GM21423 (cell line): ENCODE results near the gene NAXD.
"Not testable (repeated sequence)": the region's sequence is repeated elsewhere in the genome, so short reads cannot be mapped to it uniquely, and the experiment has no call there.

ENCODE experiments used
- ATAC-seq: cut with Tn5 transposase; IDR thresholded peaks from one replicate; pipeline ENCODE4 v1.9.1; 2021; ENCODE audit warnings: mild to moderate bottlenecking, moderate library complexity; ENCODE audit not compliant: unreplicated experiment

The NAXD gene

DNA sequence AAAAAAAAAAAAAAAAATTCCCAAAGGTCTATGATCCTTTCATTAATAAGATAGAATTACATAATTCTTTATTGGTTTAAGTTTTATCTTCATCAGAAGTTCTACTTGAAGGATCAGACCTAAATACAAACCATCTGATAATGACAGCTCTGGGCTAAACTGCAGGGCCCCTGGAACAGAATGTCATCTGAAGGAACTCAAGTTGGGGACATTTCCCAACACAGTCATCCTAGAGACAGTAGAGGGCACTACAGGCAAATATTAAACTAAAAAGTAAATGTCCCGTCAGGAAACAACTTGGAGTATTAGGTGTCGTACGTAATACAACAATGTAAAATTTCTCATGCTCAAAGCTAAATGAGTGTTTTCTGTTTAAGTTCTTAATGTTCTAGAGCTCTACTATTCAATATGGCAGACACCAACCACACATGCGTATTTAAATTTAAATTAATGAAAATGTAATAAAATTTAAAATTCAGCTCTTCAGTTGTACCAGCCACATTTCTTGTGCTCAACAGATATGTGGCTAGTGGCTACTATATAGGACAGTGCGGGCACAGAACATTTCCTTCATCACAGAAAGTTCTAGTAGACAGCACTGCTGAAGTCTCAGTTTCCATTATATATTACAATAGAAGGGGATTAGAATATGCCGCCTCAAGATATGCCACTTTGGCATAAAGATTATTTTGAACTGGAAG, 21.8 kb upstream of the NAXD start:
- ATAC-seq: peak; percentile 85

DNA sequence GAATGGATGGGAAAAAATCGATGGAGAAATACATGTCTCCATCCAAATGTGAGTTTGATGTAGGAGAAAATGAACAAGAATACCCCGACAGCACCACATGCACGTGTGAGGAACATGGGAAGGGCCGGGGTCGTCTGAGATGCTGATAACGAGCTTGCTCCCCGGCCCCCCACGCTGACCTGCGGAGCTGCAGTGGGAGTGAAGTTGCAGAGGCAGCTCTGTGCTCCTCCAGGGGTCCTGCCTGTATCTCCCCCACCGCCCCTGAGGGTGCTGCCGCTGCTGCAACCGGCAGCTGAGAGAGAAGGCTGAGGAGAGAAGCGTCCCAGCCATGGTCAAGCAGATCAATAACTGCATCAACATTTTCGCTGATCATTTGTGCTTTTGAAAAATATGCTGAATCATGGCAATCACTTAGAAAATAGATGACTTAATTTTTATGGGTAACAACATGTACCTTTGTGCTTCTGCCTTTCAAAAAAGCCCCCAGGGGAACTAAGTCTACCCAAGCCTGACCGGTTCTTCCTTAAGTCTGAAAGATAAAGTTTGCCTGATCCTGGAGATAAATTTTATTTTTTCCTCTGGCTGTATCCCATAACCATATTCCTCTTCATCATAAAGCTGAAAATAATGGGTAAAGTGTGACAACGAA, 18.2 kb upstream of the NAXD start:
- ATAC-seq: no peak

DNA sequence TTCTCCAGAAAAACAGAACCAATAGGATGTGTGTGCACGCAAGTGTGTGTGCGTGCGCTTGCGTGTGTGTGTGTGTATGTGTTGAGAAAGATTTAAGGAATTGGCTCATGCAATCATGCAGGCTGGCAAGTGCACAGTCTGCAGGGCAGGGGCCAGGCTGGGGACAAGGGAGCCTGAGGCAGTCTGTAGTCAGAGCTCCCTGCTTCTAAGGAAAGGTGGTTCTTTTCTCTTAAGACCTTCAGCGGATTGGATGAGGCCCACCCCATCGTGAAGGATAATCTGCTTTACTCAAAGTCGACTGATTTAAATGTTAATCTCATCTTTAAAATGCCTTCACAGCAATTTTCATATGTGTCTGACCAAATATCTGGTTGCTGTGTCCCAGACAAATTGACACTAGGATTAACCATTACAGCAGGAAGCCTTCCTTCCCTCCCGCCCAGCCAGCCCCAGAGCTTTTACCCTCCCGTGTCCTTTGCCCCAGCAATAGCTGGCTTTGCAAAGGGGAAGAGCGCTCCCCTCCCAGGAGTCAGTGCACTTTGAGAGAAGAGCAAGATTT, 15.0 kb upstream of the NAXD start:
- ATAC-seq: no peak

DNA sequence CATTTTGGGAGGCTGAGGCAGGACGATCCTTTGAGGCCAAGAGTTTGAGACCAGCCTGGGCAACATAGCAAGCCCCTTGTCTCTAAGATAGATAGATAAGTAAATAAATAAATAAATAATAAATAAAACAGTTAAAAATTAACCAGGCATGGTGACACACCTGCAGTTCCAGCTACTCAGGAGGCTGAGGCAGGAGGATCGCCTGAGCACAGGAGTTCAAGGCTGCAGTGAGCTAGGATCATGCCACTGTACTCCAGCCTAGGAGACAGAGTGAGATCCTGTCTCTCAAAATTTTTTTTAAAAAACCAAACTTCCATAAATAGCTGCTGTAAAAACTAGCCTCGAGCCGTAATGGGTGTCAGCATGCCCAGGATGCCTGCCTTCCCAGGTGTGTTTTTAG, 14.4 kb upstream of the NAXD start:
- ATAC-seq: no peak

DNA sequence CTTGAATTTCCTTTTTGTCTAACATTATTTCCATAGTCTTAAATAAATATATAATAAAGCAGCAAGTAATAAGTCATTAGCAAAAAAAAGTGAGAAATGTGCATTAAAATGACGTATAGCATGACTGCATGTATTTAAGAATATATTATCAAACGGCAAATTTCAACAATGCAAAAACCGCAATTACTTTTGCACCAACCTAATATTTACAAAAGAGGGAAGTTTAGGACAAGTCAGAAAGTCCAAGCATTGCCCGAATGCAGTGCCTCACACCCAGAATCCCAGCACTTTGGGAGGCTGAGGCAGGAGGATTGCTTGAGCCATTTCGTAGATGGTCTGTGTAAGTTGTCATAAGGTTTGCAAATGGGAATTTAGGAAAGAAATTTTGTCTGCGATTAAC, 10.2 kb upstream of the NAXD start:
- no peak for ATAC-seq

DNA sequence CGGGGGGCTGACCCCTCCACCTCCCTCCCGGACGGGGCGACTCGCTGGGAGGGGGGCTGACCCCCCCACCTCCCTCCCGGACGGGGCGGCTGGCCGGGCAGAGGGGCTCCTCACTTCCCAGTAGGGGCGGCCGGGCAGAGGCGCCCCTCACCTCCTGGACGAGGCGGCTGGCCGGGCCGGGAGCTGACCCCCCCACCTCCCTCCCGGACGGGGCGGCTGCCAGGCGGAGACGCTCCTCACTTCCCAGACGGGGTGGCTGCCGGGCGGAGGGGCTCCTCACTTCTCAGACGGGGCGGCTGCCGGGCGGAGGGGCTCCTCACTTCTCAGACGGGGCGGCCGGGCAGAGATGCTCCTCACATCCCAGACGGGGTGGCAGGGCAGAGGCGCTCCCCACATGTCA, 9.1 kb upstream of the NAXD start:
- ATAC-seq: not testable (repeated sequence)

DNA sequence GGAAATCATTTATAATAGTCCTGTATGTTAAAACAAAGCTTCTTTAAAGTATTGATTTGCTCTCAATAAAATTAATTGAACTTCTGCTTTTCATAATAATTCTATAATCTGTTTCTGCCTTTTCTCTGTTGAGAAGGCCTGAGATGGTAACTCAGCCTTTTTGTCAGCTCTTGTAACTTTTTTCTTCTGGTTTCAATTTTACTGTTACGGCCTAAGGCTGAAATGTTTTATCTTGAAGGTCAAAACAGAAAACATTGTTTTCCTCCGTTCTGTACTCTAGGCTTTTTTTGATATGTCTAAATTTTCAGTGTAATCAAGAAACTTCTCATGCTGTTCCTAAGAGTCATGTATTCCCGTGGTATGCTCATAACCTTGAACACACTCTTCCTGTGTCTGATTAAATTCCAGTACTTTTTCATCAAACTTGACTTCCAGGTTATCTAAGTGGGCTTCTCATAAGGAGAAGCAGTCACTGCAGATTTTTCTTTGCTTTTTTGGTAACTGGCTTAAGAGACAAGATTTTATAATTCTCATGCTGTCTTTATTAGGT, 7.6 kb upstream of the NAXD start:
- no peak for ATAC-seq

DNA sequence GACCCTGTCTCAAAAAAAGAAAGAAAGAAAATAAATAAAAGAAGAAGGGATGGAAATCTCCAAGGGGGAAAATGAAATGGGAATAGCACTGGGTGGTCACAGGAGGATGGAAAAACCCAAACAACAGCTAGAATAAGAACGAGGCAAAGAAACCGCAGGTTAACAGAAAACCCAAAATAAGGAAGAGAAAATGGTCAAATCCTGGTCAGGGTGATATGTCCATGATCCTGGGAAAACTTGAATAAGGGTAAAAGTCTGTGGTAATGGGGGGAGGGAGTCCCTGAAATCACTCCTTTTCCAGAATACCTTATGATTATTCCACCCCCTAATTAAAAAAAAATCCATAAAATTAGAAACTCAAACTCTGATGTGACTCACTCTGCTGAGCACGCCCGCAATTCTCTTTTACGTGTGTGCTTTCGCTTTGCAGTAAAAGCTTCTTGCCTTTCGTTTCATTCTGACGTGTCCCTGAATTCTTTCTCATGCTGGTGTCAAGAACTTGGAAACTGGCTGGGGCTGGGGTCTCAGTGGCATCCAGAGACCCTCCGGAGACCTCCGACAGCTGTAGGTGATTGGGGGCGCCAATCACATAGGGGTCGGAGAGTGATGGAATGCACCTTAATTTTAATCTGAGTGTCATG, 4.3 kb upstream of the NAXD start:
- ATAC-seq: no peak

DNA sequence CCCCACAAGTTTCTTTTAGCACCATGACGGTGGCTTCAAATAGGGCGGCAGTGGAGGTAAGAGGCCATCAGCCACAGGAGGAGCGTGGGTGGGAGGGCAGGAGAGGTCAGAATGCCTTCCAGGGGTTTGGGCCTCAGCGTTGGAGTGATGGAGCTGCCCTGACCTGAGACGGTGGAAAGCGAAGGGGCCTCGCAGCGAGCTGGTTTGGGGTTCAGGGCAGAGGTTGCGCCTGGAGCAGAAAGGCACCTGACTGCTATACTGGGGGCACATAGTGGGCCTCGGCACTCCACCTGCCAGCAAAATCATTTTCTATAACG, 382 bp upstream of the NAXD start:
- ATAC-seq: no peak

DNA sequence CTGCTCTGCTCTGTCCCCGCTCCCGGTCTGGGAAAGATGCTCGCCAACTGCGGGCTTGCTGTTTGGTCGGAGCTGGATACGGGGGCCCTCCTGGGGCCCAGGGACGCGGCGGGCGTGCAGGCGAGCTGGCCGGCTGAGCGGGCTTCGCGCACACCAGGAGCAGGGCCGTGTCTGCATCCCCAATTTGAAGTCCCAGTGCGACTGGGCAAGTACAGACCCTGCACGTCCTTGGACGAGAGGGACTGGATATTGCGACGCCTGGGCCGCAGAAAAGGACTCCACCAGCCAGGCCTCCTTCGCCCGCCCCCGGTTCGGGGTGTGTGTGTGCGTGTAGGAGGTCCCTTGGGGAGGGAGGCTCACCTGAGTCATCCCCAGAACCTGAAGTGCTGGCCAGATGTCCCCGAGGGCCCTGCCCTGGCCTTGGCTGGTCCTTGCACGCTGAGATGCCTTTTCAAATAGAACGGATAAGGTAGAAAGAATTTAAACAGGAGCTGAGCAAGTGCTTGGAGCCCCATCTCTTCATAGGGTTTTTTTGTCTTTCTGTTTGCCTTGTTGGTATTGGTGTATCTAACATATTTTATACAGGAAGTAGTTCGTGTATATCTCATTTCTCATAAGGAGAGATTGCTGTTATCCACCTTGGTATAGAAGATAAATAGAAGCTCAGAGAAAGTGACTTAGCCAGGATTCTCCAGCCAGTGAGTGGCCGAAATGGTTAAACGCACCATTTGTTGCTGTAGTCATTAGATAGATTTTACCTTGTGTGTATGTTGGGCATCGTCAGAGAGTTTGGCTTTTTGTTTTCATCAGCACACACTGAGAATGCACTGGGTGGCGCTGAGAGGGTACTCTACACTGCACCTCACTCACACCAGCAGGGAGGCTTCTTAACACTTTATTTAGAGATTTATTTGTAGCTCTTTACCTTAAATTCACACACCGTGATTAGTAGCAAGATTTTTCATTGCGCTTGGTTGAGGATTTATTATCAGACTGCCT, 1.1 kb downstream of the NAXD start:
- ATAC-seq: peak; percentile 44

DNA sequence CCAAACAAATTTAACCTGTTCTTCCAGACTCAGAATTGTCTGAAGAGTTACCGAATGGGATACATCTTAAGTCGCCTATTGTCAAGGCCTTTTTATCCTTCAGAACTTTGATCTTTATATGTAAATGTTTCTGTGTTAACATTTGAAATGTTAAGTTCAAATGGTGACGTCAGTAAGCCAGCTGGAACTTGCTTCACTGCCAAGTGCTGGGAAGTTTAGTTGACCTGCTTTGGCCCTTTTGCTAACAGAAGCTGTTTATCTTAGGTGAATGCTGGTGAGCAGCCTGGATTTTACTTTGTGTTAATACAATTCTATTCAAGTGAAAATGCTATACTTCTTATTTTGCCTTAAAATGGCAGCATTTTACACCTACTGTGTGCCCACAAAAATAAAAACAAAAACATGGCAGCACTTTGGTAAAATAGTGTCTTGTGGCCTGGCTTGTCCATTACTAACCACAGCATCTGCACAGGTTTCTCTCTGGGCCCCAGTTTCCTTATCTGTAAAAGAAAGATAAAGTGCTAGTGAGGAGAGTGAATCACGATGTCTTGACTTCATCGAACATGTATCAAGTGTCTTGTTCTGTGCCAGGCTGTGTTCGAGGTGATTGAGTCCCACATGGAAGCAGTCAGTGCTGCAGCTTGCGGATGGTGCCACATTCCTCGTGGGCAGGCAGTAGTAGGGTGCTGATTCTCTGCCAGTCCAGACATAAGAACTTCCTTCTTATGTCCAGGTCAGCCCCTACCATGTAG, 2.2 kb downstream of the NAXD start:
- no peak for ATAC-seq

DNA sequence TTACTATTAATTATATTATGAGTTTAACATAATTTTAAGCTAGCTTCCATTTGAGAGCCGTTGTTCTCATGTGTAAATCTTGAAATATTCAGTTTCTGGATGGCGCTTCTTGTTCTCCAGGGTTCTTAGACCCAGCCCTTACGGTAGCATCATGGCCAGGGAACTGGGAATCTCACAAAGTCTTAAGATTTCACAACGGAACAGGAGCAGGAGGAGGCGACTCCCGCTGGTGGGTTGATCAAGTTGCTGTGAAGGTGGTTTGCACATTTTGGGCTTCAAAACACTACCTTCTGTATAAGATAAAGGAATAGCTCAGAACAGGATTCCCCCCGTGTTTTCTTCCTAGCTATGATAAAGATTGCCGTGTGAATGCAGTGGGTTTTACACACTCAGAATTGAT, 2.8 kb downstream of the NAXD start:
- ATAC-seq: no peak

DNA sequence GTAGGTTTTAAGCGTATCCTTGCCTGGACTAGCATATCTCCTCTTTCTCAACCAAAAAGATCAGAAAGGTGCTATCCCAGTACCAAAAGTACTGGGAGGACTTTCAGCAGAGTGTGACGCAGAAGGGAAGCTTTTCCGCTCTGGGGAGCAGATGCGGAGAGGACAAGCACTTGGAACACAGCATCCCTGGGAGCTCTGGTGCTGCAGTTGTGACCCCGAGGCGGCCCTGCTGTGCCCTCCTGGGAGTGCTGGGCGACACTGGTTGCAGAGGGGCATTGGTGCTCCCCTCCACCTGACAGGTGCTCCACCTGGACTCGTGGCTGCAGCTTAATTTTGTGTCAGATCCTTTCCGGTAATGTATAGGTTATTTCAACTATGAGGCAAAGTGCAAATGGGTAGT, 3.4 kb downstream of the NAXD start:
- ATAC-seq: no peak

DNA sequence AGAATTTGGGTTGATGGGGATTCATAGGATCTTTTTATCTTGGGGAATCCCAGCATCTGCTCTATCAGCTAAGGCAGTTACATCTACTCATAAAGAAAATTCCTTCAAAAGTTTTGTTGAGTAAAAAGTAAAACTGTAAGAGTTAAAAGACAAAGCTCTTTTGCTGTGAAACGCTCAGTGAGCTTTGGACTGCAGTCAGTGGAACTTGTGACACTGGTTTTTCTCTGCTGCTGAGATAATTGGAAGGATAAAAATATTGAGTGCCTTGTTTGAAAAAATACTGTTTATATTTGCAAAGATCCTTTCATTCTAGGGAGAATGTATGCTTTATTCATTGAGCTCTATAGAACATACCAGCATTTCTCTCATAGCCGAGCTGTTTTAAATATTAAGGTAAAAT, 5.3 kb downstream of the NAXD start:
- ATAC-seq: no peak

DNA sequence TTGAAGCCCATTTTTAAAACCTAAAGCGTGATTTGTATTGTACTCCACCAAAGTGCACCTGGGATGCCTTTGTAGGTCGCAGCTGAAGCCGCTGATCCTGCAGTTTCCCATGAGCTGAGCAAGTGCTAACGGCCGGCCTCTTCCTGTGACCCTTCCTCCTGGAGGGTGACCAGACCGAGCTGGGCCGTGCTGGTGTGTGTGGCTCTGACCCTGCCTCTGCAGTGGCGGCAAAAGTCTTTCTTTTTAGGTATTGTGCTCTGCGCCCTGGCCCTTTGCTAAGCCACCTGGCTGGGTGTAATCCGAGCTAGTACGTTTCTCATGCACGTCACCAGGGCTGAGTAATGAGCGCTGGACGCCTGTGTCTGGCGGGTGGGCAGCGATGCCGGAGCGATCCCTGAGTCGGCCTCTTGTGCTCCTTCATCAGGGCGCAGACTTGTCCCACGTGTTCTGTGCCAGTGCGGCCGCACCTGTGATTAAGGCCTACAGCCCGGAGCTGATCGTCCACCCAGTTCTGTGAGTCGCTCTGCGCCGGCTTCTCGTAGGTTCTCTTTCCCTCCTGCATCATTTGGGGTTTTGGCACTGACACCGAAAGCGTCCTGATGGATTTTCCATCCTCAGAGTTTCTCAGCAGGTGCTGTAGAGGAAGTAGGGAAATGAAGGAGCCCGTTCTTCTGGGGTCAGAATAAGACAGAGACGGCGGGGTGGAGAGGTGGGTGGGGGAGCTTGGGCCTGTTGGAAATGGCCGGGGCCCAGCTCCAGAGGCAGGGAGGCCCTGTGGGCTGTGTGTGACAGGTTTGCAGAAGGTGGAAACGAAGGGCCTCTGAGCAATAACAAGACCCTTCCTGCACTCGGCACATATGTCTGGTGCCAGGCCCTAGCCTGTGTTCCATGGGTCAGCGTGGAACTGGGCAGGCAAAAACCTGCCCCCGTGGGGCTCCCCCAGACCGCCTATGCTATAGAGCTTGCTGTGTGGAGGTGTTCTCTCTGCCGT, 9.7 kb downstream of the NAXD start:
- no peak for ATAC-seq

DNA sequence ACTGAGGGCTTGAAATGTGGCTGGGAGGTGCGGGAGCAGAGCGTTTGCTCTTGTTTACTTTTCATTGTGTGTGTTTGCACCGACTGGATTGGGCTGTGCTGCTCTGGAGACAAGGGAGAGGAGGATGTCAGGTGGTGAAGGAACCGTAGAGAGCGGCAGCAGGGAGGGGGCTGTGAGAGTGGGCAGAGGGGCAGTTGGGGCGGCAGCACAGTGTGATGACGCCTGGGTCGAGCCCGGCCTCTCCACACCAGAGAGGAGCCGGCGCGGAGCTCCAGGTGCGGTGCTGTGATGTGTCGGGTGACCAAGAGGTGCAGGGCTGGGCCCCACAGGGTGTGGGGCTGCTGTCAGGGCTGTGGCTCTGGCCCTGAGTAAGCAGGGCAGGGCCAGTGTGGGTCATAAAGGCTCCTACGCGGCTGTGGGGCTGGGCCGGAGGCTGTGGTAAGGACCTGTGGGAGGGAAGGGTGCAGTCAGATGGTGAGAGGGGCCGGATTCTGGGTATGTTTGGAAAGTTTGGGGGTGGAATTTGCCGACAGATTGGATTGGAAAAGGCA, 10.5 kb downstream of the NAXD start:
- no peak for ATAC-seq

DNA sequence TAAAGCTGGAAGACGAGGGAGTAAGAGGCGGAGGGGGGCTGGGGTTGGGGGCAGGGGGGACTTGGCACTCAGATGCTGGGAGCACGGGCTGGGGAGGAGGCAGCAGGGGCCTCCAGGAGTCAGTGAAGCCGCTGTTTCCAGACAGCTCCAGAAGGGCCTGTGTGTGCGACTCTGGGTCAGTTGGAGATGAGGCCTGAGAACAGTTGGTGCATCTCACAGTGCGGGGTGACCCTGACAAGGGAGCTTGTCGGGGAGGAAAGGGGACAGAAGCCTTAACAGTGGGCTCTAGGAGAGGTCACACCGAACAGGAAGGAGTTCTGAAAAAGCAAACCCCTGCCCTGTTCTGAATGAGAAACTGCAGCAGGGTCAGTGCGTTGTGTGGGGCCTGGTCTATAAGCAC, 11.2 kb downstream of the NAXD start:
- ATAC-seq: no peak

DNA sequence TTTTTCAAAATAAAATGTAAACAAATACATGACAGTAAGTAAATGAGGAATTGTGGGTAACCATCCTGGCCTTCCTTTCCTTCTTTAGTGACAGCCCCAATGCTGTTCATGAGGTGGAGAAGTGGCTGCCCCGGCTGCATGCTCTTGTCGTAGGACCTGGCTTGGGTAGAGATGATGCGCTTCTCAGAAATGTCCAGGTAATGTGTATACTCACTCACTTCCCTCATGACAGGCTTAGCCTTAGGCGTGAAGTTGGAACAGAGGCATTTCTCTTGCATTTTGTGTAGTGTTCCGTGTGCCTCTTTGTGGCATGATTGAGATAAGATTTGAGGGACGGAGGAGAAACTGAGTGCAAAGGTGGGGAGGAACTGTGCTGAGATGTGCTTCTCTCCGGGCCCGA, 12.0 kb downstream of the NAXD start:
- ATAC-seq: no peak
